ENCODE results near the gene PRG2.

PRG2 gene

DNA sequence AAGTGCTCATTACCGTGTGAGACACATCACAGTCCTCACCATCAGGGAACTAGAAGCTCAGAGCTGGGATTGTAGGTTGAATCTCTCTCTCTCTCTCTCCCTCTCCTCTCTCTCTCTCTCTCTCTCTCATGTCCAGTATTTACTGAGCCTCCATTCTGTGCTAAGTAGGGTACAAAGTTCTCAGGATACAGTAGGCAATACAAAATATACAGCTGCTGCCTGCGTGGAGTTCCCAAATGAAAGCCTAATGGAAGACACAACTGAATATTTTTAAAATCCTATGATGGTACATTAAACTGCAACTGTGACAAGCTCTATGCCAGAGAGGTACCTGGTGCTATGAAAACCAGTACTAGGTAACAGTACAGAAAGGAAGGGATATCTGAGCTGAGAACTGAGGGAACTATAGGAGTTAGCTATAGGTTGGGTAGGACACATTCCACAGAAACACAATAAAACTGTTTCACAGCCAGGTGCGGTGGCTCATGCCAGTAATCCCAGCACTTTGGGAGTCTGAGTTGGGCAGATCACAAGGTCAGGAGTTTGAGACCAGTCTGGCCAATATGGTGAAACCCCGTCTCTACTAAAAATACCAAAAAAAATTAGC is 9.6 kb upstream of the PRG2 start:
- Histone ChIP-seq H3K27me3 (ENCODE audit: insufficient read depth, low read length) (no peaks in the 10 kb centered on the region), H3K36me3 (ENCODE audit: insufficient read depth, low read length) (no peaks in the 10 kb centered on the region), H3K4me1 (ENCODE audit: insufficient read depth, low read length) (no peaks in the 10 kb centered on the region), H2AFZ (ENCODE audit: low read depth, low read length) (no peak overlapping the region), H3K4me3 (ENCODE audit: low read length) (no peak overlapping the region), H3K9me3 (ENCODE audit: low read length) (no peaks in the 10 kb centered on the region)

DNA sequence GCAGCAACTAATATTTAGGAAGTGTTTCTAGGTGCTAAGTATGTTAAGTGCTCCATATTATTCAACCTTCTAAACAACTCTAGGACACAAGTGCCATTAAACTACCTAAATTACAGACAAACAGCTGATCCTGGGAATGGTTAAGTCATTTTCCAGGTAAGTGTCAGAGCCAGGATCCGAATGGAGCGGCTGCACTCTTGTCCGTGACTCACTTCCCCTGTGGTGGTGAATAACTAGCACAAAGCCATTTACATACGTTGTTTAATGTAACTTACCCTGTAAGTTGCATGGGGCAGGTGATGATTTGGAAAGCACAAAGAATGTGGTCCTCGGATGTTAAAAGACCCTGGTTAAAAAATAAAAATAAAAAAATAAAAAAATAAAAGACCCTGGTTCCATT is 8.8 kb upstream of the PRG2 start:
- Histone ChIP-seq H3K4me1 (ENCODE audit: insufficient read depth, low read length) (no peaks in the 10 kb centered on the region), H3K9me3 (ENCODE audit: low read length) (no peaks in the 10 kb centered on the region), H3K4me3 (ENCODE audit: low read length) (no peak overlapping the region), H3K36me3 (ENCODE audit: insufficient read depth, low read length) (no peaks in the 10 kb centered on the region), H2AFZ (ENCODE audit: low read depth, low read length) (no peak overlapping the region), H3K27me3 (ENCODE audit: insufficient read depth, low read length) (no peaks in the 10 kb centered on the region)

DNA sequence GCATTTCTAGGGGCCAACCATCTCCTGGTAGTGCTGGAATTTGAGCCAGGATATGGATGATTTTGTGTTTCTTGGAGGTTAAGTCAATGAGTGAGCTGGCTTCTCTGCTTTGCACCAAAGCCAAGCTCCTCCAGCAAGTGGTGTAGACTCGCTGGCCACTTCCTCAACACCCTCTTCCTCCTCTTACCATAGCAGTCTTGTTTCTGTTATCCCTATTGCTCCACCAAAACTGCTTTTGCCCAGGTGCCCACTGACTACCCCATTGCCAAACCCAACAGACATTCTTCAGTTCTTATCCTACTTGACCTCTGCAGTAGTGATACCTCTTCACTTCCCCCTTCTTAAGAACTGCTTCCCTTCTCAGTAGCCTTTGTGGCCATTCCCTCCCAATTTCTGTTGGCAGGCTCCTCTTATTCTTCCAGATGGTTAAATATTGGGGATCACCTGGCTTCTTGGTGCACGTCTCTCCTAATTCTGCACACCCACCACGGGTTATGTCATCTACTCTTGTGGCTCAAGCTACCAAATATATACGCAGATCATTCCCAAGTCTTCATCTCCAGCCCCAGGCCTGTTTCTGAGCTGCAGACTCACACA is 7.0 kb upstream of the PRG2 start:
- Histone ChIP-seq H3K9me3 (ENCODE audit: low read length) (no peaks in the 10 kb centered on the region), H3K4me1 (ENCODE audit: insufficient read depth, low read length) (no peaks in the 10 kb centered on the region), H3K27me3 (ENCODE audit: insufficient read depth, low read length) (no peaks in the 10 kb centered on the region), H2AFZ (ENCODE audit: low read depth, low read length) (no peak overlapping the region), H3K36me3 (ENCODE audit: insufficient read depth, low read length) (no peaks in the 10 kb centered on the region), H3K4me3 (ENCODE audit: low read length) (no peak overlapping the region)

DNA sequence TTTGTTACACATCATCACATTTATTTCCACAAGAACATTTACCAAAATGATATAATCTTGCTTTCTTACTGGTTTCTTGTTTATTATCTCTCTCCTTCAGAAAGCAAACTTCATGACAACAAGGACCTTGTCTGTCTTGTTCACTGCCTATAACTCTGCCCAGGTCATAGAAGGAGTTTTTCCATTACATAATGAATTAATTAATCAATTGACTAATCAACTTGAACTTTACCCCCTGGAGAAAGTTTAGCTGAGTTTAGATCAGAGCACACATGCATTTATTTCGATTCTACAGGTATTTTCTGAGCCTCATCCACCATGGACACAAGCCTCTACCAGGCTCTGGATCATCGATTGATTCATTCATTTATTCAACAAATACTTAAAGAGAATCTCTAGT is 6.3 kb upstream of the PRG2 start:
- no peak overlapping the region for H3K4me3 ChIP-seq (ENCODE audit: low read length)
- H3K9me3 ChIP-seq (ENCODE audit: low read length) = no peaks in the 10 kb centered on the region
- H3K4me1 ChIP-seq (ENCODE audit: insufficient read depth, low read length) = no peaks in the 10 kb centered on the region
- no peak overlapping the region for H2AFZ ChIP-seq (ENCODE audit: low read depth, low read length)
- no peaks in the 10 kb centered on the region for H3K27me3 ChIP-seq (ENCODE audit: insufficient read depth, low read length)
- H3K36me3 ChIP-seq (ENCODE audit: insufficient read depth, low read length) = no peaks in the 10 kb centered on the region

DNA sequence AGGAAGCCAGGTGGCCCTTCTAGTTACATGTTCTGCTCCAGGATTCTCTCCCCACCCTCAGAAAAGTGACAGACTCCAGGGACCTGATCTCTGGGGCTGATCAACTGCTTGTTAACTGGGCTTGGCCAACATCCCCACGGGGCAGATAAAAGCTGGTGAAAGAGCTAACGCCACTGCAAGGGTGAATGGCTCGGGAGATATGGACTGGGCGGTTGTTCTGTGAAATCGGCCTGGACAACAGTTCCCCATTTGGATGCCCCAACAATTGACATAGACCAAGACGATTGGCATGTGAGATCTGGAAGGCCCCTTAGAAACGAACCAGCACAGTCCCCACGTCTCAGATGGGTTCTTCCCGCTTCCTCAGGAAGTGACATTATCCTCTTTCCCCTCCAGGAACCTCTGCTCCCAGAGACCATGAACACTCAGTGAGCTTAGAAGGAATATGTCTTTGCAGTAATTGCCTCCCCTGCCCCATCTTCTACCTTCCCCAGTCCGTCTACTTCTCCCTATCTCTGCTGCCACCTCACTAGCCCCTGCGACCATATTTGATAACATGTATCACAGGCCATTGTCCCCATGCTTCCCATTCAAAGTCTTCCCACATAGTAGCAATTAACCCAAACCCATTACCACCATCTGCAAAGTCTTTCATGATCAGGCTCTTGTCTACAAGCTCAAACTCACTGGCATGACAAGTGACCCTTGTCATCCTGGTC is 5.6 kb upstream of the PRG2 start:
- H3K27me3 ChIP-seq (ENCODE audit: insufficient read depth, low read length) = no peaks in the 10 kb centered on the region
- H2AFZ ChIP-seq (ENCODE audit: low read depth, low read length) = no peak overlapping the region
- no peaks in the 10 kb centered on the region for H3K4me1 ChIP-seq (ENCODE audit: insufficient read depth, low read length)
- no peaks in the 10 kb centered on the region for H3K36me3 ChIP-seq (ENCODE audit: insufficient read depth, low read length)
- H3K4me3 ChIP-seq (ENCODE audit: low read length) = no peak overlapping the region
- no peaks in the 10 kb centered on the region for H3K9me3 ChIP-seq (ENCODE audit: low read length)

DNA sequence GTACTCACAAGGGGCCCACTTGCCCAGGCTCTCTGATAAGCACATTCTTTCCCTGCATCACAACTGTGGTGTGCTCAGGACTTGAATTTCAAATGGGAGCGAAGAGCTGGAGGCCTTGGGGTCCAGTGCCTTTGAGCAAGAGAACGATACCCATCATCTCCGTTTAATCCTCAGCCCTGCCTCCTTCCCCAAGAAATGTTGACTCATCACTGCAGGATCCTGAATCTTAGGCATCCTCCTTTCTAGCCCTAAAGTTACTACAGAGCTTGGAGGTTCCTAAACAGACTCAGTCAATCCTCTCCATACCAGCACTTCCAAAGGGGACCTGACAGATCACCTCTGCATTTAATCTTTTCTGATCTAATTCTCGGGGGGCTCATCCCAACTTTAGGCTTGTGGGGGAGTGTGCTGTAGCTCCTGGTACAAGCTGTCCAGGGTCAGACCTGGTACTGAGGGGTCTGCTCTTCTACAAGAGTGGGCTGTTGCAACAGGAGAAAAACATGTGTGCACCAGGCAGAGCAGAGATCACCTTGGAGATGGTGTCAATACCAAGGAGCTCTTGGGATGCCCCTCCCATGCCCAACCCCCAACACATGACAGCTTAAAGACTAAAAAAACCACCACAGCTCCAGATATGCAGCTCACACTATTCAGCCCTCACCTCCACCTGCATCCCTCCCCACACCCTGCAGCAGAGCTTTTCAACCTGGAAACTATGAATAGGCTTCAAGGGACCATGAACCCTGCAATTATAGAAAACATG is 3.9 kb upstream of the PRG2 start:
- no peaks in the 10 kb centered on the region for H3K9me3 ChIP-seq (ENCODE audit: low read length)

DNA sequence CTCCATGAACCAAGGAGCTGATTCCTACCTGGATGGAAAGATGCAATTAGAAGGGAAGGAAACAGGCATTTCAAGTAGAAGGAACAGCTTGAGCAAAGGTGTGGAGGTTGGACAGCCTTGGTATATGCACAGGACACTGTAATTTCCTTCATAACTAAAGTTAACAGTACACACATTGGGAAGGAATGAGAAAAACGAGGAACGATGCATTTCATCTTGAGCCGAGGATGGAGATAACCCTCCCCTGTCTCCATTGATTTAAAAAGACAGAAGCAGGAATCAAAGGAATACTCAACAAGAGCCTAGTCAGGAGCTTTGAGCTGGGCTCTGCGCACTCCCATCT is 2.3 kb upstream of the PRG2 start:
- H3K27me3 ChIP-seq (ENCODE audit: insufficient read depth, low read length) = no peaks in the 10 kb centered on the region
- no peaks in the 10 kb centered on the region for H3K9me3 ChIP-seq (ENCODE audit: low read length)
- no peak overlapping the region for H3K4me3 ChIP-seq (ENCODE audit: low read length)
- H3K4me1 ChIP-seq (ENCODE audit: insufficient read depth, low read length) = no peaks in the 10 kb centered on the region
- no peak overlapping the region for H2AFZ ChIP-seq (ENCODE audit: low read depth, low read length)
- no peaks in the 10 kb centered on the region for H3K36me3 ChIP-seq (ENCODE audit: insufficient read depth, low read length)

More for the DNA sequence above, 3.9 kb upstream of the PRG2 start:
- H3K27me3 ChIP-seq (ENCODE audit: insufficient read depth, low read length) = no peaks in the 10 kb centered on the region
- no peak overlapping the region for H2AFZ ChIP-seq (ENCODE audit: low read depth, low read length)
- no peaks in the 10 kb centered on the region for H3K4me1 ChIP-seq (ENCODE audit: insufficient read depth, low read length)
- no peaks in the 10 kb centered on the region for H3K36me3 ChIP-seq (ENCODE audit: insufficient read depth, low read length)
- H3K4me3 ChIP-seq (ENCODE audit: low read length) = no peak overlapping the region

DNA sequence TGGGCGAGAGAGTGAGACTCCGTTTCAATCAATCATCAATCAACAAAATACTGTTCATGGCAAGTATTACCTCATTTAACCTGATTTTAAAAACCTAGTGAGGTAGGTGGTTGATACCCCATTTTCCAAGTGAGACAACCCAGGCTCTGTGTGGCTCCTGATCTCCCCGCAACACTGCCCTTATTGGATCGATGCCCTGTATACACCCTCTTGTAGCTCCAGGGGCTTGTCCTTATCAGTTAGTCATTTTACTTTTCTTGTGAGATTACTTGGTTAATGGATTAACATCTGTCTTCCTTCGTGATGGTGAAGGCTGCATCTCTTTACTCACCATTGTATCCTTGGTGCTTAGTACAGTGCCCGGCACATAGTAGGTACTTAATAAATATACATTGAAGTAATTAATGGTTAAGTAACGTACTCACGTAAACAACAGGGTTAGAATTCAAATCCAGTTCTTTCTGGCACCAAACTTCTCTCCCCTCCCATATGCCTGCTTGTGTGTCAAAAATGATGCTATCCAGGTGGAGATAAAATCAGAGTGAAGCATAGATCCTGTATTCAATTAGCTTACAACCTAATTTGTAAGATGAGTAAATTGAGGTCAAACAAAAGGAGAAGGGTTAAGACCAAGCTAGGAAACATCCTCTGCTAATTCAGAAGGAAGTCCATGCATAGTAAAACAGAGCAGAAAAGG is 1.8 kb upstream of the PRG2 start:
- no peaks in the 10 kb centered on the region for H3K27me3 ChIP-seq (ENCODE audit: insufficient read depth, low read length)
- H2AFZ ChIP-seq (ENCODE audit: low read depth, low read length) = no peak overlapping the region
- no peak overlapping the region for H3K4me3 ChIP-seq (ENCODE audit: low read length)

DNA sequence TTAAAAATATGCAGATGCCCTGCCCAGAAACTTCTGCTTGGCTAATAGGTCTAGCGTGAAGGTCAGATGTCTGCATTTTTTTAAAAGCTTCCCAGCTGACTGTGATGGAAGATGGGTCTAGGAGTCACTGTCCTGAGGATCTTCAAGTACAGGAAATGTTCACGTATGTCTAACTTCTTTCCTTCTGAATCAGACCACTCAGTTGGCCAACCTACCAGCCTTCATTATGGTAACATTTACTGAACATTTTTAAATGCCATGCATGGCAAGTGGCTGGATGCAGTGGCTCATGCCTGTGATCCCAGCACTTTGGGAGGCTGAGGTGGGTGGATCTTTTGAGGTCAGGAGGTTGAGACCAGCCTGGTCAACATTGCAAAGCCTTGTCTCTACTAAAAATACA is 1.1 kb upstream of the PRG2 start:
- H3K9me3 ChIP-seq (ENCODE audit: low read length) = no peaks in the 10 kb centered on the region
- no peaks in the 10 kb centered on the region for H3K27me3 ChIP-seq (ENCODE audit: insufficient read depth, low read length)
- H3K4me1 ChIP-seq (ENCODE audit: insufficient read depth, low read length) = no peaks in the 10 kb centered on the region
- H3K36me3 ChIP-seq (ENCODE audit: insufficient read depth, low read length) = no peaks in the 10 kb centered on the region
- H3K4me3 ChIP-seq (ENCODE audit: low read length) = no peak overlapping the region
- no peak overlapping the region for H2AFZ ChIP-seq (ENCODE audit: low read depth, low read length)

More for the DNA sequence above, 1.8 kb upstream of the PRG2 start:
- Histone ChIP-seq H3K9me3 (ENCODE audit: low read length) (no peaks in the 10 kb centered on the region), H3K4me1 (ENCODE audit: insufficient read depth, low read length) (no peaks in the 10 kb centered on the region), H3K36me3 (ENCODE audit: insufficient read depth, low read length) (no peaks in the 10 kb centered on the region)

DNA sequence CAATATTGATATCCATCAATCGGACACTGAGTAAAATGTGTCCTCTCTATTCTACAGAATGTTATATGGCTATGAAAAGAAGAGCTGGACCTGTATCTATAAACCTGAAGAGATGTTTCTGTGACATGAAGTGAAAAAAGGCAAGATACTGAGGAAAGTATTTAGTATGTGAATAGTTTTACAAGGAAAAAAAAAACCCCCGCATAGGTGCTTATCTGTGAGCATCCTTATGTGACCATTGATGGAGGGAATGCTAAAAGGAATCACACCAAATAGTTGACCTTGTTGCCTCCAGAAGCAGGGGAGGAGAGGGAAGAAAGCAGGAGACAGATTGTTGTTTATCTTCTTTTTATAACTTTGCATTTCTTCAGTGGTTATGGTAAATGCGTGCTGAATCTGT is 661 bp upstream of the PRG2 start:
- Histone ChIP-seq H3K27me3 (ENCODE audit: insufficient read depth, low read length) (no peaks in the 10 kb centered on the region), H3K4me1 (ENCODE audit: insufficient read depth, low read length) (no peaks in the 10 kb centered on the region), H3K36me3 (ENCODE audit: insufficient read depth, low read length) (no peaks in the 10 kb centered on the region), H3K4me3 (ENCODE audit: low read length) (no peak overlapping the region), H2AFZ (ENCODE audit: low read depth, low read length) (no peak overlapping the region), H3K9me3 (ENCODE audit: low read length) (no peaks in the 10 kb centered on the region)

DNA sequence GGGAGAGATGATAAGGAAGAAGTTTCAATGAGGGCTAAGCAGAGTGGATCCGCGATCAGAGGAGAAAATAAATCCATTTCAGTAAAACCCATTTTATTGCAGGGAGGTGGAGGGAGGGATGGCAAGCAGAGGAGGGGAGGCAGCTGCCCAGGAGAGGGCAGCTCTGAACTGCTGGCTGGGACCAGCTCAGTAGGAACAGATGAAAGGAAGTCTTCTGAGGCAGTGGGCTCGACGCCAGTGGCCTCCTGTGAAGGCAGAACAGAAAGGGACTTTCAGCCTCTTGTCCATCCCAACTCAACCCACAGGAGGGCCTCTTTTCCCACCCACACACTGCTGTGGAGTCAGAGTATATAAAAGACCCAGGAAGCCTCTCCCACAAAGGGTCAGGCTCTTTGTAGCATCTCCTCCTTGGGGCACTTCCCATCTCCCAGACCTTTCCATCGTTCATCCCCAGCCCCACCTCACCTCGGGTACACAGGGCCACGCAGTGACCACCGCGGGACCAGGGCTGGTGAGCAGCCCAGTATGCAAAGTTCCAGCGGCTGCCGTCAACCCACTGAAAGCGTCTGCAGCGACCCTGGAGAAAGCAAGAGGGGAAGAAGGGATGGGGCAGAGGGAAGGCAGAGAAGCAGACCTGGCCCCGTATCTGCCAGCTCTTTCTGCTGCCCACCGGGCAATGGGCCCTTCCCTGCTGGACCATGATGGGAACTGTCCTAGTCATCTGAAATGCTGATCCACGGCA is 3.0 kb downstream of the PRG2 start:
- no peak overlapping the region for H3K4me3 ChIP-seq (ENCODE audit: low read length)
- H3K9me3 ChIP-seq (ENCODE audit: low read length) = no peaks in the 10 kb centered on the region
- H3K27me3 ChIP-seq (ENCODE audit: insufficient read depth, low read length) = peaks cover 2% of the 10 kb centered on the region
- no peaks in the 10 kb centered on the region for H3K4me1 ChIP-seq (ENCODE audit: insufficient read depth, low read length)
- no peaks in the 10 kb centered on the region for H3K36me3 ChIP-seq (ENCODE audit: insufficient read depth, low read length)
- no peak overlapping the region for H2AFZ ChIP-seq (ENCODE audit: low read depth, low read length)

DNA sequence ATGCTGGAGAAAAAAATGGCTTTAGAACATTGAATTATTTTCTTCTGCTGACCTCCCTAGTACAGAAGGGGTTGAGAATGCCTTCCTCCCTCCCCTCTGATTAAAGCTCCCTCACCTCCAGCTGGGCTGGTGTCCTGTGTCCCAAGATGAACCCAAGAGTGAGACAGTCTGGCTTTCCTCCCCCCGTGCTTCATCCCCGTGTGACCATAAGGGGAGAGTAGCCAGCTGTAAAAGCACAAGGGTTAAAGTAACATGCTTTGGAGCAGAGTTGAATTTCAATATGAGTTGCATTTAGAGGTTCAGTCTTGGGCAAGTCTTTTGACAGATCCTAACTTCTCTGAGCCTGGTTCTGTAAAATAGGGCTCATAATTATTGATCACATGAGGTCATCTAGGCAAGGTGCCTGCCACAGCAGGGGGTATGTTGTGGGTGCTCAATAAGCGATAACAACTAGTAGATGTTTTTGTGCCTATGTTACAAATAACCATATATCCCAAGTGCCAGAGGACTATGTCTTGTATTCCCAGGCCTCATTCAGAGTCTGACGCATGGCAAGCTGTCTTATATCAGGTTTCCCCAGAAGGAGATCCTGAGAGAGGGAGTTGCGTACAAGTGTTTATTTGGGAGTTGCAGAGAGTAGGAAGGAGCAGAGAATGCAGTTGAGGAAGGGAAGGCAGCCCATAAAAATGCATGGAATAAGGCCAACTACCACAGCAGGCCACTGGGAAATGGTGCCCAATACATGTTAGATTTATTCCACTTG is 4.1 kb downstream of the PRG2 start:
- H3K9me3 ChIP-seq (ENCODE audit: low read length) = no peaks in the 10 kb centered on the region
- no peaks in the 10 kb centered on the region for H3K4me1 ChIP-seq (ENCODE audit: insufficient read depth, low read length)
- H2AFZ ChIP-seq (ENCODE audit: low read depth, low read length) = no peak overlapping the region
- peaks cover 2% of the 10 kb centered on the region for H3K27me3 ChIP-seq (ENCODE audit: insufficient read depth, low read length)
- H3K36me3 ChIP-seq (ENCODE audit: insufficient read depth, low read length) = no peaks in the 10 kb centered on the region
- H3K4me3 ChIP-seq (ENCODE audit: low read length) = no peak overlapping the region

Data from neuron (in vitro differentiated cells).